Measurements from ENCODE around the gene KRT82.
"Not testable (repeated sequence)": the region's sequence is repeated elsewhere in the genome, so short reads cannot be mapped to it uniquely, and the experiment has no call there.

KRT82 gene

DNA sequence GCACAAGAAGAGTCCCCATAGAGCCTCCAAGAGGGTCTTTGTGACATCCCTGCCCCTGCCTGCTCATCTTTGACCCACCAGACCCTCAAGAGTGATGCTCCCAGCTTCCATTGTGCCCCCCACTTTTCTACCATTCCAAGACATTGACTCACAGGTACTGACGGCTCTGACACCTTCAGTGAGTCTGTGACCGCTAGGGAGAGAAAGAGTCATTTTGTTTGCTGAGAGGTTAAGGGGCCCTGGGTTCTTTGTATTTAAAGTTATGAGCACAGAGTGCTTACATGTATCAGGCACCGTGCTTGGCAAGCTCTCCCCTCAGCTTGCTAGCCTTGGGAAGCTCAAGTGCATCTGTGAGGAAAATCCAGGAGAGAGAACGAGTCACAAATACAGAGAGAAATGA lies 7.1 kb upstream of the KRT82 start:
- DNase-seq (ENCODE audit: low spot score): no peak

- DNase-seq (ENCODE audit: low spot score): no peak
These were observed 5.7 kb upstream of the KRT82 start for GRCh38 chr12:52411815-52412214.

GRCh38 chr12:52410589-52411248 lies 4.6 kb upstream of the KRT82 start:
- not testable (repeated sequence) for DNase-seq (ENCODE audit: low spot score)

DNA sequence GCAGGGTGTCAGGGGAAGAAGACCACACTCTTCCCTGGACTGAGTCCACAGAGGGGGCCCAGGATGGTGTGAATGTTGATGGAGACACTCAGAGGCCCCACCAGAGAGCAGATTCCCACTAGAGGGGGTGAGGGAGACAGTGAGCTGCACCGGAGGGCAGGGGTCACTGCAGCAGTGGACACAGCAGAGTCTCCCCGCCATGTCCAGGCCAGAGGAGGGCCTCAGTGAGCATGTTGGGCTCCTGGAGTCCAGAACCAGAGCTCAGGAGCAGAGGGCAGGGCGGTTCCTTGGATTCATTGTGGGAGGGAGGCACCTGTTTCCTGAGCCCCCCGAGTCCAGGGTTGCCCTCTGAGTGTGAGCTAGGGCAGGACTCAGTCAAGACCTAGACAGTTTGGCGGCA lies 1.8 kb upstream of the KRT82 start:
- no peak for DNase-seq (ENCODE audit: low spot score)

GRCh38 chr12:52404951-52405350 lies 1.2 kb downstream of the KRT82 start:
- no peak for DNase-seq (ENCODE audit: low spot score)

DNA sequence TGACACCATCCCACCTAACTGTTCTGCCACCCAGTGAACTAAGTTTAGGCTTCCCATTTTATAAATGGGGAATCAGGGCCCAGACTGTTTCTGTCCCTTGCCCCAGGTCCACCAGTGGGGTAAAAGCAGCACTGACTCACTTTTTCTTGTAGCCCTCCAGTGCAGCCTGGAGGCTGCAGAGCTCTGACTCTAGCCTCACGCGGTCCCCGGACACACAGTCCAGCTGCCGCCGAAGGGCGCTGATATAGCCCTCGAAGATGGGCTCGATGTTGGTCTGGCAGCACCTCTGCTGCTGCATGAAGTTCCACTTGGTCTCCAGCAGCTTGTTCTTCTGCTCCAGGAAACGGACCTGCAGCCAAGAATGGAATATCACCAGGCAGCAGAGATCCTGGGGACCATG lies 2.6 kb downstream of the KRT82 start:
- DNase-seq (ENCODE audit: low spot score): no peak

DNA sequence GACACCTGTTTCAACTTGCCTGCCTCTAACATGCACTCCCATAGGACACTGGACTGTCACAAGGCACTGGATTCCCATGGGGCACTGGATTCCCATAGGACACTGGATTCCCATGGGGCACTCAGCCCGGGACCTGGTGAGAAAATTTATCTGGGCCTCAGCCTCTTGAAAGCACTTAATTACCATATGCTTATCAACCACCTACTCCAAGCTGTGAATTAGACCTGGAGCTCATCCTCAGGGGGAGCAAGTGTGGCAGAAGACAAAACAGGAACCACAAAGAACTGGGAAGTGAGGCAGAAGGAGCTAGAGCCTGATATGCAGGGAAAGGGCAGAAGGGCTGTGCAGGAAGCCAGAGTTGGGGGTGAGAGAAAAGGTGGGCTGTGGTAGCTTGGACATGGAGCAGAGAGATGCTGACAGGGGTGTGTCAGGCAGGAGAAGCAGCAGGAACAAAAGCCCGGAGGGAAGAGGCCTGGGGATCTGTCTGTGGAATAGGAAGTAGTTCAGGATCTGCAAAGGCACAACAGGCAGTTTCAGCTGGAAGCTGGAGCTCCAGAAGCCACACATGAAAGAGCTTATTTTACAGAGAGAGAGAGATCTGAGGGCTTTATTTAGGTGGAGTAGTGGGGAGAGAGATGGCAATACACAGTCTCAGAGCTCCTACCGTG lies 3.1 kb downstream of the KRT82 start:
- no peak for DNase-seq (ENCODE audit: low spot score)

DNA sequence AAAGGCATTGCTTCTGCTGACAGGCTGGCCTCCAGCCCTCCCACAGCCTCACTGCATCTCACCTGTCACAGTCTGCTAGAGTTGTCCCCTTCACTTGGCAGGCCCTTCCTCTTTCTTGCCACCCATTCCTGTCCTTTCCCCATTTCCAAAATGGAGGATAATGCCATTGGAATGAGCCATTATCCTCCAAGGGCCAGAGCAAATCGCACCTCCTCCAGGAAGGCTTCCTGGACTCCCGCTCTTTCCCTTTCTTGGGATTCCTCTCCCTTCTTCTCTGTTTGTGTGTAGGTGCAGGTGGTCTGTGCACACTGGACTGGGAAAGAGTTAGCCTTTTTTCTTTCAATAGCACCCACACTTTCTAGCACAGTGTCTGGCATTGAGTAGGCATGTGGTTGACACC lies 3.8 kb downstream of the KRT82 start:
- no peak for DNase-seq (ENCODE audit: low spot score)

DNA sequence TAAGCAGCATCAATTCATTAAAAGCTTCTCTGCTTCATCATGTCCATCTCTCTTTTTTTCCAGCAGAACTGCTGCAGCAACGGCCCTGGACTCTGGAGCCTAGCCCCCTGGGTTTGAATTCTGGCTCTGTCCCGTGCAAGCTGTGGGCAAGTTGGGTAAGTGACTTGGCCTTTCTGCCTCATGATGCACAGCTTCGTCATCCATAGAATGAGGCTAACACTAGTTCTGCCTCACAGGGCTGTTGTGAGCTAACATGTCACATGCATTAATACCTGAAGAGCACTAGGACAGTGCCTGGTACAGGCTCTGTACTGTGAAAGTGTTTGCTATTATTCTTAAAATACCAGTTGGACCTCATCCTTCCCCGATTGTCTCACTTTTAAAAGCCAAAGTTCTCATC lies 4.2 kb downstream of the KRT82 start:
- no peak for DNase-seq (ENCODE audit: low spot score)

DNA sequence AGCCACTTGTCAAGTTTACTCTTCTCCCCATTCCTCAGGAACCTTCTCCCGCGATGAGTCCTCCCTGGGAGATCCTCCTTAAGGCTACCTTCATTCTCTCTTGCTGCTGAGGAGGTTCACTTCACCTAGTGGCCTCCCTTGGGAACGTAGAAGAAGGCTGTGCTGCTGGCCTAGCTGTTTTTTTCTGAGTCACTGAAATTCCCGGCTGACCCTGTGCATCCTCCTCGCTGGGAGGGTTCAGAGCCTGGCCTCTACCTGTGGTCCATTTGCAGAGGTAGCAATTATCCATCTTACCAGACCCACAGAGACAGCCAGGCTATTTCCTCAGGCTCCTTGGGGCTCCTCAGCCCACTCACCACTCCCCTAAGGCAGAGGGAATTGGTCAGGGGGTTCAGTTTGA lies 4.6 kb downstream of the KRT82 start:
- no peak for DNase-seq (ENCODE audit: low spot score)

- no peak for DNase-seq (ENCODE audit: low spot score)
These were observed 5.2 kb downstream of the KRT82 start for GRCh38 chr12:52400906-52401305.

DNA sequence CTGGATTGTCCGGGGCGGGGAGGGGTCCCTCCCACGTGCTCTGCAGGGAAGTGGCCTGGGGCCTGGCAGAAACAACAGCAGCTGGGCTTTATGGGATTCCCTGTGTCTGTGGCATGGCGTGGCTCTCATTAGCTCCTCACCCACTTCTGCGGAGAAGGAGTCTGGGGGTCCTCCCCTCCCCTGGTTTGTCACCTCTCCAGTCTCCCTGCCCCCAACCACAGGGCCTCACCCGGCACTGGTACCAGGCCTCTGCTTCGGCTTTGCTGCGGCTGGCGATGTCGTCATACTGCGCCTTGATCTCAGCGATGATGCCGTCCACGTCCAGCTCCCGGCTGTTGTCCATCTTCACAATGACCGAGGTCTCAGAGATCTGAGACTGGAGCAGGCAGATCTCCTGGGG lies 6.4 kb downstream of the KRT82 start:
- DNase-seq (ENCODE audit: low spot score): no peak

DNA sequence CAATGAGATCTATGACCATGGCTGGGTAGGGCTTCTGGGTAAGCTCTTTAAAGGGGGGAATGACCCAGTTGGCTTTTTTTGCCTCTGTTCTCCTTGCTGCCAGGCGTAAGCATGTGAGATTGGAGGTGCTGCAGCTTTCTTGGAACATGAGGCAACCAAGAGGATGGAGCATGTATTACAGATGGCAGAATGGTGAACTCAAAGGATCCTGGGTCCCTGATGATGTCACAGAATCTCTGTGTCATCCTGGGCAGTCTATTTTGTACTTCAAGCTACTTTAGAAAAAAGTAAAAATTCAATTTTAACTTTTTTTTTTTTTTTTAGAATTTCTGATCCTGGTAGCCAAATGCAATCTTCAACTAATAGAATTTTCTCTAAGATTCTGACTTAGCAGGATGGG lies 8.0 kb downstream of the KRT82 start:
- no peak for DNase-seq (ENCODE audit: low spot score)

DNA sequence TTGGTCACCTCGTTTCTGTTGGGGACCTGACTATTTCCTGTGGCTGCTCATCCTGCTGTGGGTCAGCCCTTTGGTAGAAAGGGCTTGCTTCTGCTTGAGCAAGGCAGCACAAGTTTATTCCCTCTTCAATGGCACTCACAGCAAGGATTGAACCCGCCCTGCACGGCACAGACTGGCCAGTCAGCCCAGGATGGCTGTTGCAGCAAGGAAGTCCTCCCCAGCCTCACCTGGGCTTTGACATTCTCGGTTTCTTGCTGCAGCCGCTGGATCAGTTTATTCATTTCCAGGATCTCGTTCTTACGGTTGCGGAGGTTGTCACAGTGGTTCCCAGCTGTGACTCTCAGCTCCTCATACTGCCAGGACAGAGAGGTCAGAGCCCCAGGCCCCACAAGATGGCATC lies 9.5 kb downstream of the KRT82 start:
- no peak for DNase-seq (ENCODE audit: low spot score)

GRCh38 chr12:52395761-52396434 lies 10.2 kb downstream of the KRT82 start:
- DNase-seq (ENCODE audit: low spot score): no peak

- no peak for DNase-seq (ENCODE audit: low spot score)
These were observed 11.2 kb downstream of the KRT82 start for GRCh38 chr12:52394836-52395405.

- DNase-seq (ENCODE audit: low spot score): no peak
These were observed 13.6 kb downstream of the KRT82 start for GRCh38 chr12:52392465-52393007.

- DNase-seq (ENCODE audit: low spot score): no peak
These were observed 14.5 kb downstream of the KRT82 start for GRCh38 chr12:52391618-52392002.

DNA sequence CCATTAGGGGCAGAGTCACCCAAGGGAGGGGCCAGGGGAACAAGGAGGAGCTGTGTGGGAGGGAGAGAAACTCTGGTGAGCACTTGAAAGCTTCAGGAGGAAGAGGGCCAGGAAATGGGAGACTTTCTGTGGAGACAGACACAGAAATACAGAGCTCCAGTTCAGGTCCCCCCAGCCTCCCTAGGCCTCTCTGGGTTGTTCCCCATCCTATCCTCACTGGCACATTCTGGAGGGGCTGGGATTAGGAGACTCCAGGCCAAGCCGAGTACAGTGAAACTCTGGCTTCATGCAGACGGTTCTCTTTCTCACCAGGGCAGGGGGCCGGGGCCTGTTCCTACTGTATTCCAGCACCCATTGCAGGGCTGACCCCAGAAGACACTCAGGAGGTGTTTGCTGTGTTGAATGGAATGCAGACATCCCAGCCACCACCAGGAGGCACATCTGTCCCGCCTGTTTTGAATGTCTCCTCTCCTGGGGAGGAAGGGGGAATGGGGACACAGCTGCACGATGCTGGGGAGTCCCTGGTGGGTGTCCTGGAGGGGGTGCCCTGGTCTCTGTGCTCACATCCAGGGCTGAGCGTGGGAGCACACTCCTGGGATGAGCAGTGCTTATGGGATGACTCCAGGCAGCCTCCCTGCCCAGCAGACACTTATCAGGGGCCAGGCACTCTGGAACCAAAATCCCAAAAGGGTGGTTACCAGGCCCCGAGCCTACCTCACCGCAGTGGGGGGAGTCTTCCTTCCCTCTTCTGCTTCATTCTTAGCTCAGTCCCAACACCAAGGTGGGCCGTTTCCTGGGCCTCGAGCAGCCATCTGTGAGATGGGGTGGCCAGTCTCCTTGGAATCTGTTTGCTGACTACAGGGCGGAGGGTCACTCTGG lies 15.2 kb downstream of the KRT82 start:
- no peak for DNase-seq (ENCODE audit: low spot score)

DNA sequence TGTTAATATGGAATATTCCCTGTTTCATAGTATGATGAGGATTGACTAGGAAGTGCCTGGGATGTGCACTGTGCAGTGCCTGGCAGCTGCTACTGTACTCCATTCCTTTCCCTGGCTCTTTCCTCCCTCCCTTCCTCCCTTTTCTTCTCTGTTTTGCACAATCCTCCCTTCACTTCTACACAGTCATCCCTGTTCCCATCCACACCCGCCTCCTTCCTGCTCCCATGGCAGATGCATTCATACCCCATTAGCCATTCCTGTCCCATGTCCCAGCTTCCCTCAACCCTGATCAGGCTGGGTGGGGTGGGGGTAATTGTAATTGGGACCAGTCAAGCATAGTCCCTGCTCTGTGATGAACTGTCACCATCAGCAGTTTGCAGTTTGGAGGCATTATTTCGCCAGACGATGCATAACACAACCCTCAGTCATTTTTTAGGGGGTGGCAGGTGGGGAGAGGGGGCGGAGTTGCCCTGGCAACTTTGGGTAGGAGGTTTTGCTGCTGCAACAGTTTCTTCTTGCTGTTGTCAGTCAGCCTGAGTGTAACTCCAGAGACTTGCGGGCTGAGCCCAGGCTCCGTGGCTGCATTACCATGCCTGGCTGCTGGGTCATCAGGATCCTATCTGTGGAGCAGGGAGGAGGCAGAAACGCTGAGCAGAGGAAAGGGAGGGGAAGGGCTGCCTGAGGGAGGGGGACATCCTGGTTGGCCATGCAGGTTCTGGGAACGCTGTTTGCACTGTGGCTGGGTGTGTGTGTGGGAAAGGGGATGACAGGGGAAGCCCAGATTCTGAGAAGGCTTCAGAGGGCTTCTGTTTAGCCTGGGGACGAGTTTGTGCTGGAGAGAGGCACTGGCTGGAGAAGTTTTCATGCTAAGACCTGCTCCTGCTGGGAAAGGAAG lies 16.6 kb downstream of the KRT82 start:
- no peak for DNase-seq (ENCODE audit: low spot score)

Measured in SK-N-DZ (cell line).